A673 (cell line): ENCODE measurements around the gene FTSJ3. TPM values are rescaled to one million over a fixed set of nuclear protein-coding genes. Genes with fewer than 3 reads are reported as not detected.

Source experiments
- BruUV-seq: library from RNA; stranded (reverse); fragments of 400-500 nt; replicated peaks from 2 replicates; lab custom pipeline; 2021; lab: Mats Ljungman, UMichigan
- CTCF ChIA-PET: fragments of 300-600 bp; sonication (Branson Sonifier 250); formaldehyde crosslinking; loops from one replicate; lab custom pipeline; 2022; ENCODE audit warnings: antibody characterized with exemption; lab: Charles Lee
- POLR2A ChIA-PET: fragments of 300-600 bp; sonication (Branson Sonifier 250); formaldehyde crosslinking; loops from one replicate; lab custom pipeline; 2022; ENCODE audit warnings: antibody characterized with exemption; ENCODE audit not compliant: low non-redundant PET; lab: Charles Lee
- DNase-seq: peaks from one replicate; pipeline ENCODE4 v3.0.0-alpha.2; 2015; ENCODE audit warnings: low spot score
- H3K27ac ChIP-seq: fragments of 200-600 bp; sonication (generic); 2 replicates; pipeline ENCODE4 v1.5.1; 2016; ENCODE audit warnings: mixed run types, low read depth, mild to moderate bottlenecking, mixed read lengths, antibody characterized with exemption, low read length; ENCODE audit not compliant: poor library complexity, severe bottlenecking
- H3K27me3 ChIP-seq: fragments of 200-600 bp; sonication (generic); replicated peaks from 2 replicates; pipeline ENCODE4 v1.6.1; 2017; ENCODE audit warnings: mixed run types, low read depth, mild to moderate bottlenecking, mixed read lengths, antibody characterized with exemption, low read length; ENCODE audit not compliant: insufficient read depth, poor library complexity
- H3K36me3 ChIP-seq: fragments of 200-600 bp; sonication (generic); 2 replicates; pipeline ENCODE4 v1.6.1; 2016; ENCODE audit warnings: mixed run types, mild to moderate bottlenecking, mixed read lengths, antibody characterized with exemption, low read length; ENCODE audit not compliant: insufficient read depth, poor library complexity, severe bottlenecking
- H3K4me1 ChIP-seq: fragments of 200-600 bp; sonication (generic); 2 replicates; pipeline ENCODE4 v1.6.1; 2017; ENCODE audit warnings: mixed run types, mild to moderate bottlenecking, mixed read lengths, antibody characterized with exemption, low read length; ENCODE audit not compliant: insufficient read depth, poor library complexity, severe bottlenecking
- H3K4me3 ChIP-seq: fragments of 200-600 bp; sonication (generic); 2 replicates; pipeline ENCODE4 v1.5.1; 2016; ENCODE audit warnings: low read depth, mixed run types, mild to moderate bottlenecking, mixed read lengths, low read length; ENCODE audit not compliant: poor library complexity, severe bottlenecking
- H3K9me3 ChIP-seq: fragments of 200-600 bp; sonication (generic); 2 replicates; pipeline ENCODE4 v1.6.1; 2016; ENCODE audit warnings: mixed run types, low read depth, mild to moderate bottlenecking, mixed read lengths, antibody characterized with exemption, low read length; ENCODE audit not compliant: poor library complexity, severe bottlenecking
- EZH2 ChIP-seq: fragments of 200-600 bp; sonication (generic); IDR thresholded peaks from 2 replicates; pipeline ENCODE4 v1.6.1; 2017; ENCODE audit warnings: borderline replicate concordance, low read depth, mild to moderate bottlenecking, mixed read lengths, antibody characterized with exemption, low read length; ENCODE audit not compliant: poor library complexity, severe bottlenecking
- intact Hi-C: fragments of 100-400 bp; cut with micrococcal nuclease; formaldehyde crosslinking; loops from one replicate; pipeline ENCODE4 v1.10.0; 2022; ENCODE audit not compliant: unreplicated experiment
- total RNA-seq: library from RNA; stranded (reverse); gene quantifications from 2 replicates; pipeline ENCODE4 v1.2.3, GENCODE V29; 2021
- TF ChIP-seq, protein P1 (sequence below): fragments of 300-800, 200-600 bp; sonication (generic); conservative IDR thresholded peaks from 2 replicates; pipeline ENCODE4 v1.5.1; 2017; ENCODE audit warnings: low read depth, mild to moderate bottlenecking, antibody characterized with exemption, low read length, moderate library complexity, mixed read lengths

The FTSJ3 gene
- total RNA-seq, 1 experiment from 2014 or later, result 90.4 TPM

DNA sequence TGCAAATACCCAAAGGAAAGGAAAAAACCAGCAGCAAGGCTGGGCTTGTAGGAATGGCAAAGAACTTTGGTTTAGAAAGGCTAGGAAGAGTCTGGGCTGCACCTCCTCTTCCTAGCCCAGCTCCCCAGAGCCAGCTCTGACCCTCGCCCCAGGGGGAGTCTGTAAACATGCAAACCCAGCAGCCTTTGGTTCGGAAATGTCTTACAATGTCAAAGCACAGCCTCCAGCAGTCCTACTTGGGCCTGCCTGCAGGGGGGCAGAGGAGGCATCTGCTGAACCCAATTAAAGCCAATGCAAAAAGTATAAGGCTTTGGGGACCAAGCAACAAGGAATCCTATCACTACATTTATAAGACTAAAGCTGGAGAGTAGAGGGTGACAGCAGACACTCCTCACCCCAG, 5.0 kb upstream of the FTSJ3 start:
- peaks cover 22% of the 10 kb centered on the region for H3K4me1 ChIP-seq
- ChIA-PET POLR2A (no interaction called here), CTCF (no interaction called here)
- H3K27ac ChIP-seq, result no peak overlapping the region
- no peaks in the 10 kb centered on the region for H3K9me3 ChIP-seq
- no peak for DNase-seq
- H3K27me3 ChIP-seq, result no peaks in the 10 kb centered on the region
- TF ChIP-seq EZH2, result no peak
- TF ChIP-seq, protein P1, sequence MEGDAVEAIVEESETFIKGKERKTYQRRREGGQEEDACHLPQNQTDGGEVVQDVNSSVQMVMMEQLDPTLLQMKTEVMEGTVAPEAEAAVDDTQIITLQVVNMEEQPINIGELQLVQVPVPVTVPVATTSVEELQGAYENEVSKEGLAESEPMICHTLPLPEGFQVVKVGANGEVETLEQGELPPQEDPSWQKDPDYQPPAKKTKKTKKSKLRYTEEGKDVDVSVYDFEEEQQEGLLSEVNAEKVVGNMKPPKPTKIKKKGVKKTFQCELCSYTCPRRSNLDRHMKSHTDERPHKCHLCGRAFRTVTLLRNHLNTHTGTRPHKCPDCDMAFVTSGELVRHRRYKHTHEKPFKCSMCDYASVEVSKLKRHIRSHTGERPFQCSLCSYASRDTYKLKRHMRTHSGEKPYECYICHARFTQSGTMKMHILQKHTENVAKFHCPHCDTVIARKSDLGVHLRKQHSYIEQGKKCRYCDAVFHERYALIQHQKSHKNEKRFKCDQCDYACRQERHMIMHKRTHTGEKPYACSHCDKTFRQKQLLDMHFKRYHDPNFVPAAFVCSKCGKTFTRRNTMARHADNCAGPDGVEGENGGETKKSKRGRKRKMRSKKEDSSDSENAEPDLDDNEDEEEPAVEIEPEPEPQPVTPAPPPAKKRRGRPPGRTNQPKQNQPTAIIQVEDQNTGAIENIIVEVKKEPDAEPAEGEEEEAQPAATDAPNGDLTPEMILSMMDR, result no peak
- intact Hi-C loops, result no loop called here
- H3K36me3 ChIP-seq, result peaks cover 83% of the 10 kb centered on the region
- BruUV-seq, result TSS peak; percentile 23
- no peak overlapping the region for H3K4me3 ChIP-seq

DNA sequence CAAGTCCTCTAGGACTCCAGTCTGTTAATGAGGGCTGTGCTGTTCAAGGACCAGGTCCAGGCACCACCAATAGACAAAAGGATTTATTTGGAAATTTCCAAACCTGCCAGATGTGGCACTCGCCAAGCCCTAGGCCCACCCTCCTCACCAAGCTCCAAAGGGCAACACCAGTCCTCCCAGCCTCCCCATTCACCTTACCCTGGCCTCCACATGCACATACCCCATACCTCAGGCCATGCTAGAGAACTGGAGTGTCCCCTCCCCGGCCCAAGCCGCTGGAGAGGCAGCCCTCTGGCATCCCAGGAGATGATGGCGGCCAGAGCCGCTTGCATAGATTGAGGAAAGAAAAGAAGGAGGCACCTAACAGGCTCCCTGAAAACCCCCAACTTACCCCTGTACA, 4.6 kb upstream of the FTSJ3 start:
- Histone ChIP-seq H3K27ac (no peak overlapping the region), H3K4me1 (peaks cover 22% of the 10 kb centered on the region), H3K36me3 (peaks cover 80% of the 10 kb centered on the region), H3K4me3 (no peak overlapping the region), H3K9me3 (no peaks in the 10 kb centered on the region), H3K27me3 (no peaks in the 10 kb centered on the region)
- BruUV-seq, result no TSS peak
- intact Hi-C loops, result no loop called here
- no peak for TF ChIP-seq EZH2
- TF ChIP-seq, protein P1, result no peak
- DNase-seq, result no peak
- ChIA-PET CTCF (no interaction called here), POLR2A (no interaction called here)

DNA sequence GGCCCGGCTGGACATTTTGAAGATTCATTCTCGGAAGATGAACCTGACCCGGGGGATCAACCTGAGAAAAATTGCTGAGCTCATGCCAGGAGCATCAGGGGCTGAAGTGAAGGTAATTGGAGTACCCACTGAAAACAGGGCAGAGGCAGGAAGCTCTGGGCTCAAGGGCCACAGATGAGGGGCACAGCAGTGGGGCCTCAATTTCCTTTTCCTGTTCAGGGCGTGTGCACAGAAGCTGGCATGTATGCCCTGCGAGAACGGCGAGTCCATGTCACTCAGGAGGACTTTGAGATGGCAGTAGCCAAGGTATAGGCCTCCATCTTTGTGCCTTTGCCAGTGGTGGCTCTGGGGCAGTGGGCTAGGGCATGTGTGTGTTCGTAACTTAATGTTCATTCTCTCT, 4.0 kb upstream of the FTSJ3 start:
- H3K4me1 ChIP-seq, result peaks cover 22% of the 10 kb centered on the region
- H3K4me3 ChIP-seq, result no peak overlapping the region
- ChIA-PET CTCF (no interaction called here), POLR2A (no interaction called here)
- DNase-seq, result no peak
- H3K36me3 ChIP-seq, result peaks cover 74% of the 10 kb centered on the region
- TSS peak; percentile 47 for BruUV-seq
- no peaks in the 10 kb centered on the region for H3K27me3 ChIP-seq
- no peak overlapping the region for H3K27ac ChIP-seq
- TF ChIP-seq, protein P1, result no peak
- TF ChIP-seq EZH2, result no peak
- intact Hi-C loops, result no loop called here
- no peaks in the 10 kb centered on the region for H3K9me3 ChIP-seq
